HG03575 (cell line): ENCODE measurements around the gene FOXN3.
"Not testable (repeated sequence)": the region's sequence is repeated elsewhere in the genome, so short reads cannot be mapped to it uniquely, and the experiment has no call there.

ENCODE experiments used
- ATAC-seq: cut with Tn5 transposase; IDR thresholded peaks from one replicate; pipeline ENCODE4 v1.9.1; 2021; ENCODE audit not compliant: unreplicated experiment, insufficient number of reproducible peaks, low FRiP score; ENCODE audit errors: extremely low read depth

The FOXN3 gene

DNA sequence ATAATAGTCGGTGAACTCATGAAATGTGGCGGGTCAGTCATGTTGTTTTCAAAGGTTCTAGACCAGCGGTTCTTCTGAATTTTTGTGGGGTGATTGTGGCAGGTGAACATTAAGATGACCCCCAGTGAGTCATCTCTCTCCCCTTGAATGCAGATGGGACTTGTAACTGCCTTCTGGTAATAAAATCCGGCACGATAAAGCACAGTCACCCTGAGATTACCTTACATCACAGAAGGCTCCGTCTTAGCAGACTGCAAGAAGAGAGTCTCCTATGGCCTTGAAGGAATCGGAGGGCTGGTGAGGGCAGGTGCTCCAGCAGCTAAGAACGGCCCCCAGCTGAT lies 189.6 kb downstream of the FOXN3 start:
- ATAC-seq, result no peak

DNA sequence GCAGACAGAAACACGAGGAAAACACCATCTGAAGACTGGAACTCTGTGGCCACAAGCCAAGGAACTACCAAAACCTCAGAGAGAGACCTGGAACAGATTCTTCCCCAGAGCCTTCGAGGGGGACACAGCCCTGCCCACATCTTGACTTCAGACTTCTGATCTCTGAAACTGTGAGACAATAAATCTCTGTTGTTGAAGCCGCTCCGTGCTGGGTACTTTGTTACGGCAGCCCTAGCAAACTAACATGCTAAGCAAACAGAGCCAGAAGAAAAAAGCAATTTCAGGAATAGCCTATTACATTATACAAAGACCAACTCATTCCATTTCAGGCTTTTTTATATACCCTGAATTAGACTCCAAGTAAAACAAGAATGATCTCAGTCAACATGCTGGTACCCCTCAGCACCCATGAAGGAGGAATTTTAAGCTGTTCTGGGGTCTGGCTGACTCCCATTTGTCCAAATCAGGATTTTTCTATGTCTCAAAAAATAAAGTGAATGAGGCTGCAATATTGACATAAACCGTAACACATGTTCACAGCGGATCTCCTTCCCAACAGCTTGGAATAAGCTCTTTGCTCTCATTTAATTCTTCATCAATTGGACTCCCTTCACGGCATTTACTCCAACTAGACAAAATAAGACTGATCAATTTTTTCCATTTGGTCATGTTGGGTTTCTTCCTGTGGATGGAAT lies 190.1 kb downstream of the FOXN3 start:
- no peak for ATAC-seq

DNA sequence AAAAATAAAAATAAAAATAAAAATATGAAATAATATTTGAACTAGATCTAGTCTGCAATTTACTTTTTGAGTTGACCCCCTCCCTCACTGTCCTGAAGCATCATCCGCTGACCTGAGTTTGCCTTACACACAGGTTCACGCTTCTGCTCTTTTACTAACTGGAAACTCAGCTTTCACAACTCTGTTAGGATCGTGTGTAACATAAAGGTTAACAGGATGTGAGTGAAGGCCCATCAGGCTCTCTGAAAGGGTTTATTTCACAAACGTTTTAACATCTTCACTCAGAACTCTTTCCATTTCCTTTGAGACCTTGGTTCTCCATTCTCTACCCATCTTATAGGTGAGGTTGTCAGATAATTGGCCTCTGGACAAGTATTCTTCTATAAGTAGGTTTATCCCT lies 191.4 kb downstream of the FOXN3 start:
- no peak for ATAC-seq

DNA sequence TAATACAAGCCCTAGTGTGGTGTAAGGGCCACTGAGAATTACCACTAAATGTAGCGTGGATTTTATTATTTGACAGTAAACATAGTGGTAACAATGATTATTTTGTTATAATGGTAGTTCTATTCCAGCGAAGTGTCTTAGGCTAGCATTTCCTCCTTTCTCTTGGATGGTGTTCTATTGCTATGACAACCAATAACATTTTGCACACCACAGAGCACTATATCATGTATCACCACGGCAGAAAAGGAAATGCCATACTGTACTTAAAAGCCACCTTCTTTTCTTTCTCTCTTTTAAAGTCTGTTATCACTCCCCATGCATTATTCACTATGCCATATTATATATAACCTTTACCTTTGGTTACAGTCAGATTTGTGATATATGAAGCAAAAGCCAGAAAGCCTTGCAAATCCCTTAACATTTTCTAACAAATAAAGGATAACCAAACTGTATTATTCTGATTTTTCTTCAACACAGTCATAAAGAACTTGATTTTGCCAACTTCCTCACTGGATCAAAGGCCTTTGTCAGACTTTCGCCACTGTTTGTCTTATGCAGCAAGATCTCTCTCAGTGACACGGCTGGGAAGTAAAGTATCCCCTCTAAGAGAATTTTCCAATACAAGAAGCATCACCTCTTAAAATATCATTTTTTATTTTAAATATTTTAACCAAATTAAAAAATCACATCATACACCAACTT lies 195.8 kb downstream of the FOXN3 start:
- no peak for ATAC-seq

DNA sequence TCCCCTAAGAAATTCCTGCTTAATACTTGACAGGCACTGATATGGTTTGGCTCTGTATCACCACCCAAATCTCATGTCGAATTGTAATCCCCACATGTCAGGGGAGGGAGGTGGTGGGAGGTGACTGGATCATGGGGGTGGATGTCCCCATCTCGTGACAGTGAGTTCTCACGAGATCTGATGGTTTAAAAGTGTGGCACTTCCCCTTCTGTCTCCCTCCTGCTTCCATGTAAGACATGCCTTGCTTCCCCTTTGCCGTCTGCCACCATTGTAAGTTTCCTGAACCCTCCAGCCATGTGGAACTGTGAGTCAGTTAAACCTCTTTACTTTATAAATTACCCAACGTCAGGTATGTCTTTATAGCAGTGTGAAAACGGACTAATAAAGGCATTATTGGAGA lies 198.0 kb downstream of the FOXN3 start:
- ATAC-seq, result no peak

DNA sequence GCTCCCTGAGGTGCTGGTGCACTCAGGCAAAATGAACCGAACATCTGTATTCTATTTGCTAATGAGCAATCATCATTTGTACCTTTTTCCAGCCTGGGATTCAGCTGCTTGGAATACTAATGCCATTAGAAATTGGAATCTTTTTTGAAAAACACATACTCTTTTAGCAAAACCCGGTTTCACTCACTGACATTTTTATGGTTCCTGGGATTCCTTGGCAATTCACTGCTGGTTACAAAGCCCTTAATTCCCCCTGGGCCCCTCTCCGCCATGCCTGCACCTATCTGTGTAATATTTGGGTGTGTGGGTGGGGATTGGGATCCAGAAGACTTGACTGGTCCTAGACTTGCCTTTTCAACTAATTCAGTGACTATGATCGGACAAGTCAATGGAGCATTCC lies 199.1 kb downstream of the FOXN3 start:
- ATAC-seq, result no peak

DNA sequence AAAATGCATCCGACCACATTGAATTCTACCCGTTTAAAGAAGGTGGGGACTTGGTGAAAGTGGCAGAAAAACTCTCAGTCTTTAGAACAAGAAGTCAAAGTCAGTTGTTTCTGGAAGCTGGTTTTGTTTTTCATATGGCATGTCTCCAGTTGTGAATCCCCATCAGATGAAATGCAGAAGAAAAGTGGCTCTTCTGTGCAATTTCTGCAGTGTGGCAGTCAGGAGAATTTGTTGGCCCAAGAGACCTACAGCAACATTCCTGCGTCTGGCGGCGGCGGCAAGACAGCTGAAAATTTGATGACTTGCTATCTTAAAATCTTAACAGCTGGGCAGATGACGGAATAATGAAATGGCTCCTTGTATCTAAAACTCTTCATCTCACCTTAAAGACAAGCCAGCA lies 201.5 kb downstream of the FOXN3 start:
- ATAC-seq, result no peak

DNA sequence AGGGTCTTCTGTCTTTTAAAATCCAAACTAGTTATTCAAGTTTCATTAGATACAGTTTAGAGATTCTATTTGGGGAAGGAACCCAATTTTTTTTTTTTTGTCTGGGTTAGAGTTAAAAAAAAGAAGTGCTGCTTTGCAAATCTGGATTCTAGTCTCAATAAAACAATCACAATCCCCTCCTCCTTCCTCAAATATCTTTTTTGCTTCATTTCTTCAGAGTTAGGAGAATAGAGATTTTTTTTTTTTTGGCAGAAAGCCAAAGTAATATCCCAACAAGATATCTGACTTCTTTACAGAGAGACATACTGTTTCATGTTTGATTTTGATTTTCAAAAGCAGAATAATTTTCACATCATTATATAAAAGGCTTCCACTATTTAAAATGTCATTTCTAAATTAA lies 201.9 kb downstream of the FOXN3 start:
- ATAC-seq, result no peak

DNA sequence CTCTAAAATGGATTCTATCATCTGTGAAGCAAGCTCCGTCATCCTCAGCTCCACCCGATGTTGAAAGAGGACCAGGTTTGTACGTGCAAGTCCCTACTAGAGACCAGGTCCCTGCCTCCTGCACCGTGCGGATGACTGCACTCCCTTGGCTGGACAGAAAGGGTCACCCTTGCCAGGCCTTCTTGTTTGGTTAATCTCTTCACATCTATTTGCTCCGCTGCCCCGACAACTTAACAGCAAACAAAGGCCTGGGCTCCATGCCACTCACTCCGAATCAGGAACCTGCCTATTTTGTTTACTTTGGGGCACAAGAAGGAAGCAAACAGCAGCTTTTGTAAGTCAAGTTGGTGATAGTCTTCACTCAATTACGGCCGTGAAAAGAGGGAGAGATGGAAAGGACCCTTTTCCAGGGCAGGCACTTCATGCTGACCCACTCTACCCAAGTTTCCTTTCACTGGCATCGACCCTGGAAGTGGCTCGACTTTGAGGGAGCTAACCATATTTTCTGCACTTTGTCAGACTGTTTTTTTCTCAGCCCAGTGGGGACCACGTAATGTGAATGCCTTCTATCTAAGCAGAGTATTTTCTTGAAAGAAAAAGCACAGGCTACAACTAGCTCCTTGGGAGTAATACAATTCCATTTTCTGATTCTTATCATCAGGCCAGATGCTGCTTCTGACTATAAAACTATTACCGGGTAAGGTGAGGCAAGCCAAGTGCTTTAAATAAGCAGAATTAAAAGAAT lies 202.6 kb downstream of the FOXN3 start:
- no peak for ATAC-seq

DNA sequence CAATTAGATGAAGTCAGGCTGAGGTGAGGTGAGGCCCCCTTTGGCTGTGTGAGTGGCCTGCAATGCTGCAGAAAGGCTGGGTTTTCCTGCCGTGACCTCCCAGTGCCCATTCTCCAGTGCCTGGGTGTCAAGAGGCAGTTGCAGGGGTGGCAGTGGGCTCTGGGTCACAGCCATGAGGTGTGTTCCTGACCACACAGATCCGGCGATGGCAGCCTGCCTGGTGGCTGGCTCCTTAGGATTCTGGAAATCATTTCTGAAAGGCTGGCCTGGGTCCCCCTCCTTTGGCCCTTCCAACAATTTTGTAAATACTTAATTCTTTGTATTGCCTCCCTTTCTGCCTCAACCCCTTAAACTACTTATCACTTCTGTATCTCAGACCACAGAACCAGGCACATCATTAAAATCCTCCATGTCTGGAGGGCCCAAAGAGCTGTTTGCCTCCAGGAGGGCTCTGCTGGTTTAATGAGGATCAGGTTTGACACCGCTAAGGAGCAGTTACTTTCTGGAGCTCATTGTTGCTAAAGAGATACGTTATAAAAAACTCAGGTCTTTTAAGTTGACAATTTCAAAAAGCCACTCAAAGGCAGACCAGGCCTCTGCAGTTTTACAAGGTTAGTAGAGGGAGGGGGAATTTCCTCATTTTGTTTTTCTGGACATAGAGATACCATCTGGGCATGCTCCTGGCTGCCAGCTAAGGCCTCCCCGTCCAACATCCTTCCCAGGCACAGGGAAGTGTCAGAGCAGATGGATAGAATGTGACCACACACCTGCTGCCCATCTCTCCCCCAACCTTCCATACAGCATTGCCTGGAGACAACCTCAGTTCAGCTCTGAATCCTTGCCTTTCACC lies 204.4 kb downstream of the FOXN3 start:
- no peak for ATAC-seq

DNA sequence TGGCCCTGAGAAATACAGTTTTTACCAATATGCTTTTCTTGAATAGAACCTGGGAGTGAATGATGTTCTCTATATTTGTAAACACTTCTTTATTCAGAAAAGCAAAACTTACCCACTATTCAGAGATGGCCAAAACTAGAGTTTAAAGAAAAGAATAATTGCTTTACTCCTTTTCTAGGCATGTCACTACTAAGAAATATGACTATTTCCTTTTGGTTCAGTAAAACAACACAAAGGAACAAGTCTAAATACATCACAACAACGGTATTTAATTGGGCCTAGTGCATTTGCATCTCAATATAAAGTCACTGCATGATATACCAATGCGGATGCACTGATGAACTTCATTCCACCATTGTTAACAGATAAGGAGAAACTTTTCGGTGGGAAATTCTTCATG lies 207.5 kb downstream of the FOXN3 start:
- no peak for ATAC-seq

DNA sequence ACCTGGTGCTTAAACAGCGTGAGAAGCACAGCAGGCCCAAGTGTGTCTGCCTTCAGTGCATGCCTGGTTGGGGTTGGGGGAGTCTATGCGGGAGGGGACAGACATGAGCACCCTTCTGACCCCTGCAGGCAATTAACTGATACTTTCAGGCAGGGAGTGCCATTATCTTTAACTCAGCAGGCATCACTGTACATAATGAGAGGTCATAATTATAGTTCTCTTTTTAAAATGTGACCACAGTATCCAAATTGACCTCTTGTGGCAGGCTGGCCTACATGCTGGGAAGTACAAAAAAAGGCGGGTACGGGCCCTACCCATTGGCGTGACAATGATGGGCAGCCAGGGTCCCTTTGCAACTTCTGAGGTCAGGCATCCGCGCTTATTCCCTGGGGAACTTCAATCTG lies 209.1 kb downstream of the FOXN3 start:
- ATAC-seq, result no peak

DNA sequence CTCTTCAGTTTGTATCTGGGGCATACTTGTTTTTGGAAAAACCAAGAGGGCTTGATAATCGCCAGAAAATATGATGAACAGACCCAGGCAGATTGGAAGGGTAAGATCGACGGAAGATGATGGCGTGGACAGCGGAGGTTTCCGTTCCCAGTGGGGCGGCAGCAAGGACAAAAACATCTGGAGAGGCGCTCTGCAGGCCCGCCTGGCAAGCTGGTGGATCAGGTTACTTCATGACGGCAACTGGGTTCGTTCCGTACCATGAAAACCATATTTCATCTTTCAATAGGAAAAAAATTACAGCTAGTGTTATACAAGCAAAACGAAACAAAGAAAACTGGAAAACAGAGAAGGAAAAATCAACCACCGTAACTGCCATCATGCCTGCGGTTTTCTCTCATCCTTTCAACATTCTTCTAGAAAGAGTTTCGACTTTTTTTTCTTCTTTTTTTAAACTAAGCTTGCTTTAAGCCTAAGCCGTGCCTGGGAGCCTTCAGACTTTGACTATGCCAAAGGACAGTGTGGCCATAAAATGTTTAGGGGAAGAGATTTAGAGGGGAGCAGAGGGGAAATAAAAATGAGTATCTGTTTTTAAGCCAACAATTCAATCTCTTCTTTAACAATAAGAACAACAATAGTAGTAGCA lies 210.5 kb downstream of the FOXN3 start:
- no peak for ATAC-seq

DNA sequence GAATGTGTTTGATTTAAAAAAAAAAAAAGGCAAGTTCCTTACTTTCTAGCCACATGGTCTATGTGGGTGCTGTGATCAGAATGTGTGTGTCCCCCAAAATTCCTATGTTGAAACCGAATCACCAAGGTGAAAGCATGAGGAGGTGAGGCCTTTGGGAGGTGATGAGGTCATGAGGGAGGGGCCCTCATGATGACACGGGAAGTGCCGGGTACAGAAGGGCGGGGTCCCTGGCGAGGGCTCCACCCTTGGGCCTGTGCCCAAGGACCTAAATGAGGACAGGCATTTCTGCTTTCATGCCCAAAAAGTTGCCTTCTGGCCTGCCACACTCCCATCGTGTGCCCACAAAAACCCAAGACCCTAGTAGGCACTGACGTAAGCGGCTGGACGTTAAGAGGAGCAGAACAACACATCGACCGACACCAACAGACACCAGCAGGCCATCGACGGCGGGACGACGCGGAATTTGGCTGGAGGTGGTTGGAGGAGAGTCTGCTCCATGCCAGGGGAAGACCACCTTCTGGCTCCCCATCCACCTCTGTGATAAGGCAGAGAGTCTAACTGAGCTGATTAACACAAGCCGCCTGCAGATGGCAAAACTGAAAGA lies 211.8 kb downstream of the FOXN3 start:
- no peak for ATAC-seq

DNA sequence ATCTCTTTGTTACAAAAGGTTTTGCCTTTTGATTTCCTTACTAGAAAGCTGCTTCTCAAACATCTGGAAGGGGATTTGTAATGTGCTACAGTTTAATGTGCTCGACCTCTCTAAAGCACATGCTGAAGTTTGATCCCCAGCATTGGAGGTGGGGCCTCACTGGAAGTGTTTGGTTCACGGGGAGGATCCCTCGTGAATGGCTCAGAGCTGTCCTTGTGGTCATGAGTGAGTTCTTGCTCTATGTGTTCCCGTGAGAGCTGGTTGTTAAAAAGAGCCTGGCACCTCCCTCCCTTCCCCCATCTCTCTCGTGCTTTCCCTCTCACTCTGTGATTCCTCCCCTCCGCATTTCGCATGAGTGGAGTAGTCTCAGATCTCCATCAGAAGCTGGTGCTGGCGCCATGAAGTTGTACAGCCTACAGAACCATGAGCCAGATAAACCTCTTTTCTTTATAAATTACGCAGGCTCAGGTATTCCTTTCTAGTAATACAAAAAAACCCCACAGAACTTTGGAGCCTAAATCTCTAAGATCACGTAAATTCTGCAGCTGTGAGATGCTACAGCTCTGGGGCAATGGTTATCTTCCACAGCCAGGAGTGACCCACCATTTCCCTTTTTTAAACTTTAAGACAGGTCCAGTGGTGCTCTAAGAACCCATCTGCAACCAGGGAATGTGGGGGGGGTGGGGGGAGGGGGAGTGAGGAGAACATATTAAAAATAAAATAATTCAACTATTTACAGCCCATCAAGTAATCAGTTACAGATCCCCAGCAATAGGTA lies 214.4 kb downstream of the FOXN3 start:
- no peak for ATAC-seq

DNA sequence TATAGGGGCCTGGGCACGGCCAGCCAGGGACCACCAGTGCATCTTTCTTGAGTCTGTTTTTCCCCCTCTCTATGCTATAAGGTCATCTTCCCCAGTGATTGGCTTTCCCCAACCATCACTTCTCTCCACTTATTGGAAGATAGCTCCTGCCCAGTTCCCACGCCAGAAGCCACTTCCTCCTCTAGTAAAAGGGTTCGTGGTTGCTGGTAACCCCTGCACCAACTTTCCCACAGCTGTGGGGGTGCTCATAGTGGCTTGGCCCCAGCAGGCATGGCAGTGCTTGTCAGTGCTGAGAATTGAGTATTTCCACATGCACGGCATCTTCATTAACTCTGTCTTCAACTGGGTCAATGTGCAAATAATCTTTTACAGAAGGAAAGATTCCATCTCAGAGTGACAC lies 215.4 kb downstream of the FOXN3 start:
- no peak for ATAC-seq

DNA sequence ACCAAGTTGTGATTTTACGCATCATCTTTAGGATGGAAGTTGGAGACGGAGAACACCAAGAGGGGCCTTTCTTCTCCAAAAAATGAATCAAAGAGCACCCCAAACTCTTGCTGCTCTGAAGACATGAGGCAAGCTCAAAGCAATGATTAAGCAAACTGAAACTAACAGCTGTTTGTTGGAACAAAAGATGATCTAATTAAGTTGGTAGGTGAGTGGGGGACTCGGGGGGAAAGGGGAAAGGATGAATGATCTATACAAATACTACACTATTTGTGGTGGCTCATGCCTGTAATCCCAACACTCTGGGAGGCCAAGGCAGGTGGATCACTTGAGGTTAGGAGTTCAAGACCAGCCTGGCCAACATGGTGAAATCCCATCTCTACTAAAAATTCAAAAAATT lies 217.7 kb downstream of the FOXN3 start:
- ATAC-seq, result not testable (repeated sequence)
